A549 (cell line): Measurements from ENCODE around the gene RAX2. TPM values are rescaled to one million over a fixed set of nuclear protein-coding genes. Genes with fewer than 3 reads are reported as not detected.

Experiments
- ATAC-seq, 2 experiments: fragments of 200-7000 bp in 1 of 2; fragments of >200 bp in 1 of 2; cut with Nextera tagmentation in 1 of 2; cut with Tn5 transposase in 1 of 2; 3 replicates each; pipeline versions ENCODE4 v1.8.0 to v1.9.1; 2018 to 2020; ENCODE audit warnings: mild to moderate bottlenecking in 1 of 2, moderate library complexity in 1 of 2
- CTCF ChIA-PET: fragments of 300-600 bp; sonication (Branson Sonifier 250); formaldehyde crosslinking; extraction: SDS; loops from one replicate; lab custom pipeline; 2021; ENCODE audit warnings: antibody characterized with exemption, inconsistent platforms; lab: Yijun Ruan, JAX
- POLR2A ChIA-PET: fragments of 350-600 bp; formaldehyde crosslinking; extraction: SDS; loops from one replicate; lab custom pipeline; 2021; ENCODE audit warnings: antibody characterized with exemption, inconsistent platforms; lab: Yijun Ruan, JAX
- DNase-seq, 2 experiments: peaks; one replicate each; pipeline versions ENCODE4 v3.0.0 to v3.0.0-alpha.2; 2011 to 2016; ENCODE audit warnings: low read depth in 1 of 2, low spot score in 1 of 2
- FAIRE-seq: peaks from 2 replicates; lab custom pipeline; 2011; peaks lifted over from hg19 to GRCh38; lab: Jason Lieb, UNC
- H3K27ac ChIP-seq, 2 experiments: fragments of >200 bp; sonication (Bioruptor Twin); formaldehyde crosslinking; 3 replicates each; pipeline ENCODE4 v1.5.1; 2016 to 2017
- H3K4me1 ChIP-seq: fragments of >200 bp; sonication (Bioruptor Twin); formaldehyde crosslinking; 3 replicates; pipeline ENCODE4 v1.6.1; 2016
- H3K4me2 ChIP-seq: fragments of >200 bp; sonication (Bioruptor Twin); formaldehyde crosslinking; 3 replicates; pipeline ENCODE4 v1.6.1; 2016
- H3K4me3 ChIP-seq: fragments of >200 bp; sonication (Bioruptor Twin); formaldehyde crosslinking; 3 replicates; pipeline ENCODE4 v1.5.1; 2016
- H3K9me3 ChIP-seq: fragments of >200 bp; sonication (Bioruptor Twin); formaldehyde crosslinking; 3 replicates; pipeline ENCODE4 v1.6.1; 2016
- CHD2 ChIP-seq: fragments of 150-350 bp; IDR thresholded peaks from 2 replicates; pipeline ENCODE4 v1.6.1; 2014; ENCODE audit warnings: low read length; ENCODE audit not compliant: partially characterized antibody
- CHD4 ChIP-seq: fragments of 200-600 bp; sonication (generic); IDR thresholded peaks from 2 replicates; pipeline ENCODE4 v1.6.1; 2016; ENCODE audit warnings: antibody characterized with exemption, mild to moderate bottlenecking, borderline replicate concordance
- FOSB ChIP-seq: fragments of 250-450 bp; sonication (Bioruptor Pico); IDR thresholded peaks from 2 replicates; pipeline ENCODE4 v1.5.0; 2020; ENCODE audit warnings: mild to moderate bottlenecking, moderate library complexity
- GATA3 ChIP-seq: IDR thresholded peaks from 2 replicates; pipeline ENCODE4 v1.6.1; 2012; ENCODE audit warnings: borderline replicate concordance
- HOXA7 ChIP-seq: fragments of 250-450 bp; sonication (Bioruptor Pico); IDR thresholded peaks from 2 replicates; pipeline ENCODE4 v1.5.0; 2020; ENCODE audit warnings: mild to moderate bottlenecking, moderate library complexity
- KDM1A ChIP-seq: fragments of 200-600 bp; sonication (generic); IDR thresholded peaks from 2 replicates; pipeline ENCODE4 v1.6.1; 2016; ENCODE audit warnings: low read depth, mild to moderate bottlenecking
- MAZ ChIP-seq: fragments of 150-350 bp; IDR thresholded peaks from 2 replicates; pipeline ENCODE4 v1.6.1; 2014; ENCODE audit warnings: antibody characterized with exemption, low read depth, low read length, borderline replicate concordance
- NPAS2 ChIP-seq: fragments of 250-450 bp; sonication (Bioruptor Pico); IDR thresholded peaks from 2 replicates; pipeline ENCODE4 v1.8.0; 2022; ENCODE audit warnings: mild to moderate bottlenecking, moderate library complexity, borderline replicate concordance
- PHF8 ChIP-seq: fragments of 200-600 bp; sonication (generic); IDR thresholded peaks from 2 replicates; pipeline ENCODE4 v1.6.1; 2016; ENCODE audit warnings: low read depth, mild to moderate bottlenecking, antibody characterized with exemption, moderate library complexity, borderline replicate concordance
- RARB ChIP-seq: fragments of 250-450 bp; sonication (Bioruptor Pico); IDR thresholded peaks from 2 replicates; pipeline ENCODE4 v1.8.0; 2021; ENCODE audit warnings: mild to moderate bottlenecking, moderate library complexity
- RCOR1 ChIP-seq: fragments of 150-350 bp; IDR thresholded peaks from 2 replicates; pipeline ENCODE4 v1.6.1; 2014; ENCODE audit warnings: antibody characterized with exemption, low read length, low read depth
- SMC3 ChIP-seq: fragments of >200 bp; sonication (Bioruptor Twin); formaldehyde crosslinking; IDR thresholded peaks from 3 replicates; pipeline ENCODE4 v1.6.1; 2018; ENCODE audit warnings: inconsistent platforms
- SREBF2 ChIP-seq: fragments of 450-650 bp; IDR thresholded peaks from 2 replicates; pipeline ENCODE4 v1.6.1; 2014; ENCODE audit warnings: mild to moderate bottlenecking, moderate library complexity
- TP53 ChIP-seq: fragments of 250-450 bp; sonication (Bioruptor Pico); IDR thresholded peaks from 2 replicates; pipeline ENCODE4 v1.5.0; 2021; ENCODE audit warnings: mild to moderate bottlenecking, moderate library complexity
- ZFP36 ChIP-seq: fragments of 450-650 bp; IDR thresholded peaks from 2 replicates; pipeline ENCODE4 v1.6.1; 2014; ENCODE audit warnings: borderline replicate concordance; ENCODE audit not compliant: partially characterized antibody
- ZSCAN20 ChIP-seq: fragments of 250-450 bp; sonication (Bioruptor Pico); IDR thresholded peaks from 2 replicates; pipeline ENCODE4 v1.8.0; 2022; ENCODE audit warnings: mild to moderate bottlenecking, moderate library complexity
- WGBS: methylation state at CpG from one replicate; pipeline ENCODE4 v1.1.6; 2017; ENCODE audit errors: missing lambda C conversion rate; 5-methylcytosine and 5-hydroxymethylcytosine counted together
- polyA plus RNA-seq, 4 experiments: library from polyadenylated mRNA; depleted of rRNA in 3 of 4; stranded (reverse); fragments of >200 nt; fragmentation: RNase III in 1 of 4; extraction: RNeasy Plus Mini Kit Qiagen cat#74134 plus additional on column Dnase treatment in 1 of 4; gene quantifications; 2 replicates in 3 of 4; 3 replicates in 1 of 4; pipeline ENCODE4 v1.2.3, GENCODE V29; 2011 to 2017
- TF ChIP-seq, protein P1 (sequence below): fragments of >200 bp; sonication (Bioruptor Twin); formaldehyde crosslinking; IDR thresholded peaks from 3 replicates; pipeline ENCODE4 v1.5.1; 2016
- TF ChIP-seq, protein P2 (sequence below): IDR thresholded peaks from 2 replicates; pipeline ENCODE4 v1.6.1; 2012
- TF ChIP-seq, protein P3 (sequence below): IDR thresholded peaks from 2 replicates; pipeline ENCODE4 v1.6.1; 2012; ENCODE audit warnings: low read depth, borderline replicate concordance
- TF ChIP-seq, protein P4 (sequence below): IDR thresholded peaks from 2 replicates; pipeline ENCODE4 v1.6.1; 2012

RAX2 gene
- polyA plus RNA-seq, 2 of the 4 experiments (the other 2 are of a cell fraction): not detected

DNA sequence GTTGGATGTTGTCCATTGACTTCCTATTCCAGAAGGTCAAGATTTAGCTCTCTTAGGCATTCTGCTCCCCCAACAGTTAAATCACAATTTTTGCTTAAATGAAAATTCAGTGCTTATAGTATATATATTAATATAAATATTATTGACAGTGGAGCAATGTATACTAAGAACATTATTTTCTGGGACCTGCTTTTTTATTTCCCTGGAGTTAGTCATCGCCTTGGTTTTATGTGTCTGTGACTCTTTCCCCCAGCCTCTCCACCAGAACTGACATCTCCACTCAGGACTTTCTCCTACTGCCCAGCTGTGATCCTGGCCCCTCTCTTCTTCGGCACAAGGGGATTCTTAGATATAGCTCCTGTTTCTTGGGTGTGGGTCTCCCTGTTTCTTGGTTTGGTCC is 24.3 kb upstream of the RAX2 start:
- WGBS: 56% methylated on average over 2 of the region's 2 CpGs
- CTCF ChIA-PET: interaction anchor here (0.6 to 1.5 kb wide), 4 partner anchors 25 to 480 kb away, joined by 3 to 5 read pairs (median 3); no protein-coding TSS in a partner anchor
- no peak for FAIRE-seq
- no peak overlapping the region for H3K4me2 ChIP-seq
- H3K4me3 ChIP-seq: no peak overlapping the region
- TF ChIP-seq, protein P1, sequence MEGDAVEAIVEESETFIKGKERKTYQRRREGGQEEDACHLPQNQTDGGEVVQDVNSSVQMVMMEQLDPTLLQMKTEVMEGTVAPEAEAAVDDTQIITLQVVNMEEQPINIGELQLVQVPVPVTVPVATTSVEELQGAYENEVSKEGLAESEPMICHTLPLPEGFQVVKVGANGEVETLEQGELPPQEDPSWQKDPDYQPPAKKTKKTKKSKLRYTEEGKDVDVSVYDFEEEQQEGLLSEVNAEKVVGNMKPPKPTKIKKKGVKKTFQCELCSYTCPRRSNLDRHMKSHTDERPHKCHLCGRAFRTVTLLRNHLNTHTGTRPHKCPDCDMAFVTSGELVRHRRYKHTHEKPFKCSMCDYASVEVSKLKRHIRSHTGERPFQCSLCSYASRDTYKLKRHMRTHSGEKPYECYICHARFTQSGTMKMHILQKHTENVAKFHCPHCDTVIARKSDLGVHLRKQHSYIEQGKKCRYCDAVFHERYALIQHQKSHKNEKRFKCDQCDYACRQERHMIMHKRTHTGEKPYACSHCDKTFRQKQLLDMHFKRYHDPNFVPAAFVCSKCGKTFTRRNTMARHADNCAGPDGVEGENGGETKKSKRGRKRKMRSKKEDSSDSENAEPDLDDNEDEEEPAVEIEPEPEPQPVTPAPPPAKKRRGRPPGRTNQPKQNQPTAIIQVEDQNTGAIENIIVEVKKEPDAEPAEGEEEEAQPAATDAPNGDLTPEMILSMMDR: no peak
- TF ChIP-seq HOXA7 (CRISPR knock-in tag) (no peak), FOSB (CRISPR knock-in tag) (no peak), RCOR1 (no peak), CHD4 (no peak), SREBF2 (no peak), MAZ (no peak), PHF8 (no peak), CHD2 (no peak), KDM1A (no peak), ZFP36 (no peak), ZSCAN20 (CRISPR knock-in tag) (no peak), NPAS2 (no peak), GATA3 (no peak)
- TF ChIP-seq, protein P2, sequence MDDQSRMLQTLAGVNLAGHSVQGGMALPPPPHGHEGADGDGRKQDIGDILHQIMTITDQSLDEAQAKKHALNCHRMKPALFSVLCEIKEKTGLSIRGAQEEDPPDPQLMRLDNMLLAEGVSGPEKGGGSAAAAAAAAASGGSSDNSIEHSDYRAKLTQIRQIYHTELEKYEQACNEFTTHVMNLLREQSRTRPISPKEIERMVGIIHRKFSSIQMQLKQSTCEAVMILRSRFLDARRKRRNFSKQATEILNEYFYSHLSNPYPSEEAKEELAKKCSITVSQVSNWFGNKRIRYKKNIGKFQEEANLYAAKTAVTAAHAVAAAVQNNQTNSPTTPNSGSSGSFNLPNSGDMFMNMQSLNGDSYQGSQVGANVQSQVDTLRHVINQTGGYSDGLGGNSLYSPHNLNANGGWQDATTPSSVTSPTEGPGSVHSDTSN: no peak
- TF ChIP-seq, protein P3, sequence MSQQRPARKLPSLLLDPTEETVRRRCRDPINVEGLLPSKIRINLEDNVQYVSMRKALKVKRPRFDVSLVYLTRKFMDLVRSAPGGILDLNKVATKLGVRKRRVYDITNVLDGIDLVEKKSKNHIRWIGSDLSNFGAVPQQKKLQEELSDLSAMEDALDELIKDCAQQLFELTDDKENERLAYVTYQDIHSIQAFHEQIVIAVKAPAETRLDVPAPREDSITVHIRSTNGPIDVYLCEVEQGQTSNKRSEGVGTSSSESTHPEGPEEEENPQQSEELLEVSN: no peak
- TF ChIP-seq, protein P4, sequence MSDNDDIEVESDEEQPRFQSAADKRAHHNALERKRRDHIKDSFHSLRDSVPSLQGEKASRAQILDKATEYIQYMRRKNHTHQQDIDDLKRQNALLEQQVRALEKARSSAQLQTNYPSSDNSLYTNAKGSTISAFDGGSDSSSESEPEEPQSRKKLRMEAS: no peak
- TF ChIP-seq, all 56 proteins: peak for 0
- Histone ChIP-seq H3K4me1 (no peaks in the 10 kb centered on the region), H3K9me3 (peaks cover 16% of the 10 kb centered on the region; the same call in 2 of the 3 replicates), H3K27ac (no peak overlapping the region)
- POLR2A ChIA-PET: no interaction called here
- DNase-seq: no peak
- ATAC-seq: no peak

DNA sequence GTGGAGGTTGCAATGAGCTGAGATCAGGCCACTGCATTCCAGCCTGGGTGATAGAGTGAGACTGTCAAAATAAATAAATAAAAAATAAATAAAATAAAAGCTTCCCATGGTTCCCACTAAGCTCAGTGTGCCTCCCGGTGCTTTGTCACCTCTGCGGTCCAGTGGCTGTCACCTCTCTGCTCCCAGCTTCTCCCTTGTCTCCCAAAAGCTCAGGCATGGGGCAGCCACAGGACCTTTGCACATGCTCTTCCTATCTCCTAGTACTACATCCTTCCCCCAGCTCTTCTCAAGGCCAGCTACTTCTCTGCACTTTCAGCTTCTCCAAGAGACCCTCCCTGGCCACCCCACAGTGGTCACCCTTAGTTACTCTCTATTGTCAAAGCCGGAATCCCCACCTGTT is 21.8 kb upstream of the RAX2 start:
- no peak for DNase-seq
- no peak for ATAC-seq
- POLR2A ChIA-PET: no interaction called here
- Histone ChIP-seq H3K4me1 (no peaks in the 10 kb centered on the region), H3K9me3 (peaks cover 16% of the 10 kb centered on the region; the same call in 2 of the 3 replicates), H3K4me3 (no peak overlapping the region), H3K4me2 (no peak overlapping the region), H3K27ac (no peak overlapping the region)
- WGBS: 57% methylated on average over 3 of the region's 3 CpGs
- no peak for TF ChIP-seq TP53 (CRISPR knock-in tag)
- CTCF ChIA-PET: interaction anchor here (0.6 to 1.5 kb wide), 3 partner anchors 15 to 88 kb away, joined by 3 to 5 read pairs (median 4); no protein-coding TSS in a partner anchor
- no peak for FAIRE-seq

DNA sequence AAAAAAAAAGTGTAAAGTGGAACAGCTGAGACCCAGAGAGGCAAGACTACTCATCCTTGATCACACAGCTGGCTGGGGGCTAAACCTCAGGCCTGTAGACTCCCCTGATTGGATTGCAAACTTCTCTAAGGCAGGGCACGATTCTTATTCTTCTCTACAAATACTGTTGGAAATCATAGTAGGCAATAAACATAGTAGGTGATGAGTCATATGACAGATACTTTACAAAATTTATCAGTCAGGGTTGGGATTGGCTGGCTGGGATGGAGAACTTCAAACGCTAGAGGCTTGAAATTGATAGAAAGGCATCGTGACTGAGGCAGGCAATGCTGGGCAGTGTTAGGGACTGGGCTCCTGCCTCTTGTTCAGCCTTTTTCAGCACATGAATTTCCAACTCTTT is 20.1 kb upstream of the RAX2 start:
- Histone ChIP-seq H3K4me2 (no peak overlapping the region), H3K27ac (no peak overlapping the region), H3K4me3 (no peak overlapping the region), H3K9me3 (peaks cover 11% of the 10 kb centered on the region; the same call in 1 of the 3 replicates), H3K4me1 (no peaks in the 10 kb centered on the region)
- TF ChIP-seq SMC3: no peak
- no peak for TF ChIP-seq RARB
- no peak for TF ChIP-seq TP53 (CRISPR knock-in tag)
- ATAC-seq: no peak
- no peak for FAIRE-seq
- DNase-seq: no peak
- ChIA-PET CTCF (interaction anchor here (0.6 kb wide), 1 partner anchor 33 kb away, joined by 4 read pairs; no protein-coding TSS in a partner anchor), POLR2A (no interaction called here)
- WGBS: 44% methylated on average over 3 of the region's 3 CpGs
